Memory B cell (primary cell): ENCODE data around the gene MS4A18.
"Not testable (repeated sequence)": the region's sequence is repeated elsewhere in the genome, so short reads cannot be mapped to it uniquely, and the experiment has no call there.

Source experiments
- ATAC-seq: fragments of 150-1000 bp; cut with Tn5 transposase; 2 replicates; pipeline ENCODE4 v1.10.0; 2021; ENCODE audit warnings: low read depth, mild to moderate bottlenecking, moderate library complexity
- DNase-seq, 2 donors: peaks; one replicate each; pipeline ENCODE4 v3.0.0; 2022; ENCODE audit warnings: low spot score in 2 of 2
- H3K27ac Mint-ChIP-seq: one replicate; pipeline ENCODE4 v1.8.0; 2022; ENCODE audit warnings: mild to moderate bottlenecking, moderate library complexity, mixed read lengths
- H3K27me3 Mint-ChIP-seq: one replicate; pipeline ENCODE4 v1.8.0; 2022; ENCODE audit warnings: mixed read lengths
- H3K36me3 Mint-ChIP-seq: one replicate; pipeline ENCODE4 v1.8.0; 2022; ENCODE audit warnings: mild to moderate bottlenecking, mixed read lengths
- H3K4me1 Mint-ChIP-seq: one replicate; pipeline ENCODE4 v1.8.0; 2022; ENCODE audit warnings: mixed read lengths
- H3K4me3 Mint-ChIP-seq: one replicate; pipeline ENCODE4 v1.8.0; 2022; ENCODE audit warnings: mild to moderate bottlenecking, moderate library complexity, mixed read lengths
- H3K9me3 Mint-ChIP-seq: one replicate; pipeline ENCODE4 v1.8.0; 2022; ENCODE audit warnings: mixed read lengths

Gene MS4A18

GRCh38 chr11:60713423-60713822 is 11.1 kb upstream of the MS4A18 start:
- H3K36me3 Mint-ChIP-seq, H3K27ac Mint-ChIP-seq, ATAC-seq, H3K4me3 Mint-ChIP-seq, DNase-seq, H3K4me1 Mint-ChIP-seq, H3K27me3 Mint-ChIP-seq, H3K9me3 Mint-ChIP-seq: not testable (repeated sequence)

DNA sequence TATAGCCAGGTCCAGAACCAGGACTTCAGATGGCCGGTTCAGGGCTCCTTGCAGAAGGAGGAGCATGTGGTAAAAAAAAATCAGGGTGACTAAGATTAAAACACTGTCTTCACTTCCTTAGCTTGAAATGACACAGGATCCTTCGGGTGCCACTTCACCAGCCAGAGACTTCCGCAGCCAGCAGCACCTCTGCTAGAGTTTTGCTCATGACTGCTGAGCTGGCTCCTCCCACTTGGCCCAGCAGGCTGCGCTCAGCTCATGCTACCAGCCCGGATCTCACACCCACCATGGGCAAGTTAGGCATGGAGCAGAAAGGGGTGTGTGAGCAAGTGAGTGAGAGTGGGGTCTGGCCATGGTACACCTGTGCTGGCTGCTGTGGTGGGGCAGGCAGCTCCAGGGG is 6.6 kb upstream of the MS4A18 start:
- Mint-ChIP-seq H3K4me1 (peaks cover 2% of the 10 kb centered on the region), H3K27ac (no peak overlapping the region), H3K36me3 (no peaks in the 10 kb centered on the region), H3K9me3 (no peaks in the 10 kb centered on the region), H3K4me3 (no peak overlapping the region), H3K27me3 (peaks cover 10% of the 10 kb centered on the region)
- no peak for DNase-seq
- peak; percentile 64 for ATAC-seq

- ATAC-seq (no peak), DNase-seq (no peak)
- H3K27ac Mint-ChIP-seq: no peak overlapping the region
- H3K4me3 Mint-ChIP-seq: no peak overlapping the region
- peaks cover 2% of the 10 kb centered on the region for H3K4me1 Mint-ChIP-seq
- H3K36me3 Mint-ChIP-seq: no peaks in the 10 kb centered on the region
- H3K9me3 Mint-ChIP-seq: no peaks in the 10 kb centered on the region
- peaks cover 9% of the 10 kb centered on the region for H3K27me3 Mint-ChIP-seq
These were observed 5.8 kb upstream of the MS4A18 start for GRCh38 chr11:60718524-60719316.

DNA sequence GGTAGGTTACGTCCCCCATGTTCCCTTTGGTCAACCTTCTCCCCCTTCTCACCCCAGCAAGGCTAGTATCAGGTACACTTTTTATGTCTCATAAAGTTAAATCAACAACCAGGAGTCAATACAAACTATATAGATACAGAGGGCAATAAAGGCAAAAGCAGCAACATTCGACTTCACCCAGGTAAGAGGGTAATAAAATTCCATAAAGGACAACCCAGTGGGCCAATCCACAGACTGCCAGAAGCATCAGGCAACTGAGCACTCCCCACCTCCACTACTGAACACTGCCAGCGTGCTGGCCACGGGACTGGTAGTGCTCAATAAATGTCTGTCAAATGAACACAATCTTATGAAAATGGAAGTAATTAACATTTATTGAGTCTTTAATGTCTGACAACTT is 5.1 kb upstream of the MS4A18 start:
- H3K27ac Mint-ChIP-seq: no peak overlapping the region
- H3K4me1 Mint-ChIP-seq: peaks cover 2% of the 10 kb centered on the region
- no peaks in the 10 kb centered on the region for H3K36me3 Mint-ChIP-seq
- no peak overlapping the region for H3K4me3 Mint-ChIP-seq
- no peak for ATAC-seq
- H3K27me3 Mint-ChIP-seq: peaks cover 8% of the 10 kb centered on the region
- H3K9me3 Mint-ChIP-seq: no peaks in the 10 kb centered on the region
- no peak for DNase-seq

DNA sequence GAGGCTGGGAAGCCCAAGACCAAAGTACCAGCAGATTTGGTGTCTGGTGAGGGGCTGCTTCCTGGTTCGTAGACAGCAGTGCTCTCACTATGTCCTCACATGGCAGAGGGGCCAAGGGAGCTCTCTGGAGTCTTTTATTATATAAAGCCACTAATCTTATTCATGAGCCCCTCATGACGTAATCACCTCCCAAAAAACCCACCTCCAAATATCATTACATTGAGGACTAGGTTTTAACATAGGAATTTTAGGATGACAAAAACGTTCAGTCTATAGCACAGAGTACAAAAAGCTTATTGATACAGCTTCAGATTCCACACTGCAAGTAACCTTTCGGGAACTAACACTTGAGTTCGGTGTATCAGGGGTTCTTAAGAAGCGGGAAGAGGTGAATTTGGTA is 4.1 kb upstream of the MS4A18 start:
- no peak for ATAC-seq
- Mint-ChIP-seq H3K27ac (no peak overlapping the region), H3K4me1 (peaks cover 2% of the 10 kb centered on the region), H3K27me3 (peaks cover 5% of the 10 kb centered on the region), H3K36me3 (no peaks in the 10 kb centered on the region), H3K4me3 (no peak overlapping the region), H3K9me3 (no peaks in the 10 kb centered on the region)
- no peak for DNase-seq

DNA sequence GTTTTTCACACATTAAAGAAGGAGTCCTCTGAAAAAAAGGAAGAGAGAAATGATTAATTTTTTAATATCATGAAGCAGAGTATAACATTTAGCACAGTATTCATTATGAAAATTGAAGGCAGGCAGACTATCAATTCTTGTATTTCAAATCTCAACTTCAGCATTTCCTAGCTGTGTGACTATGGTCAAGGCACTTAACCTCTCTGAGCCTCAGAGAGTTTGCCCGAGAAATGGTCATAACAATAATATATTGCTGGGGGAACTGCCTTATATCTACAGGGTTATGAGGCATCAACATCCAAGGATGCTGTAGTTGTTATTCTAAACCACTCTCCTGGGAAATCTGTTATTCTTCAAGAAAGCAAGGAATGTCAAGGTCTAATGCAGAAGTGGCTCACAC is 1.1 kb downstream of the MS4A18 start:
- H3K4me1 Mint-ChIP-seq: no peaks in the 10 kb centered on the region
- DNase-seq (no peak), ATAC-seq (no peak)
- peaks cover 11% of the 10 kb centered on the region for H3K27me3 Mint-ChIP-seq
- H3K27ac Mint-ChIP-seq: no peak overlapping the region
- H3K4me3 Mint-ChIP-seq: no peak overlapping the region
- H3K36me3 Mint-ChIP-seq: no peaks in the 10 kb centered on the region
- peaks cover 3% of the 10 kb centered on the region for H3K9me3 Mint-ChIP-seq

- Mint-ChIP-seq H3K4me1 (no peaks in the 10 kb centered on the region), H3K36me3 (no peaks in the 10 kb centered on the region)
- no peak for ATAC-seq
These were observed 7.1 kb downstream of the MS4A18 start for GRCh38 chr11:60731586-60731985.

GRCh38 chr11:60734279-60734678 is 9.8 kb downstream of the MS4A18 start:
- Mint-ChIP-seq H3K4me3 (no peak overlapping the region), H3K36me3 (no peaks in the 10 kb centered on the region), H3K9me3 (no peaks in the 10 kb centered on the region), H3K27me3 (peaks cover 18% of the 10 kb centered on the region), H3K27ac (no peak overlapping the region), H3K4me1 (no peaks in the 10 kb centered on the region)
- DNase-seq: no peak
- ATAC-seq: no peak

More at GRCh38 chr11:60731586-60731985, 7.1 kb downstream of the MS4A18 start:
- H3K4me3 Mint-ChIP-seq: no peak overlapping the region
- H3K9me3 Mint-ChIP-seq: peaks cover 3% of the 10 kb centered on the region
- no peak for DNase-seq
- H3K27me3 Mint-ChIP-seq: peaks cover 17% of the 10 kb centered on the region
- no peak overlapping the region for H3K27ac Mint-ChIP-seq

- no peaks in the 10 kb centered on the region for H3K9me3 Mint-ChIP-seq
- DNase-seq (no peak), ATAC-seq (no peak)
- H3K27ac Mint-ChIP-seq: no peak overlapping the region
- H3K4me1 Mint-ChIP-seq: no peaks in the 10 kb centered on the region
- no peaks in the 10 kb centered on the region for H3K36me3 Mint-ChIP-seq
- no peak overlapping the region for H3K4me3 Mint-ChIP-seq
- peaks cover 16% of the 10 kb centered on the region for H3K27me3 Mint-ChIP-seq
These were observed 14.6 kb downstream of the MS4A18 start for GRCh38 chr11:60739114-60739513.

- ATAC-seq: no peak
- no peak for DNase-seq
- Mint-ChIP-seq H3K27ac (no peak overlapping the region), H3K27me3 (peaks cover 18% of the 10 kb centered on the region), H3K9me3 (no peaks in the 10 kb centered on the region), H3K4me3 (no peak overlapping the region), H3K36me3 (peaks cover 2% of the 10 kb centered on the region), H3K4me1 (no peaks in the 10 kb centered on the region)
These were observed 16.1 kb downstream of the MS4A18 start for GRCh38 chr11:60740573-60740972.

- H3K4me3 Mint-ChIP-seq: no peak overlapping the region
- H3K36me3 Mint-ChIP-seq: peaks cover 2% of the 10 kb centered on the region
- peaks cover 16% of the 10 kb centered on the region for H3K27me3 Mint-ChIP-seq
- no peaks in the 10 kb centered on the region for H3K4me1 Mint-ChIP-seq
- DNase-seq: no peak
- H3K9me3 Mint-ChIP-seq: no peaks in the 10 kb centered on the region
- no peak overlapping the region for H3K27ac Mint-ChIP-seq
- no peak for ATAC-seq
These were observed 16.9 kb downstream of the MS4A18 start for GRCh38 chr11:60741421-60741820.

DNA sequence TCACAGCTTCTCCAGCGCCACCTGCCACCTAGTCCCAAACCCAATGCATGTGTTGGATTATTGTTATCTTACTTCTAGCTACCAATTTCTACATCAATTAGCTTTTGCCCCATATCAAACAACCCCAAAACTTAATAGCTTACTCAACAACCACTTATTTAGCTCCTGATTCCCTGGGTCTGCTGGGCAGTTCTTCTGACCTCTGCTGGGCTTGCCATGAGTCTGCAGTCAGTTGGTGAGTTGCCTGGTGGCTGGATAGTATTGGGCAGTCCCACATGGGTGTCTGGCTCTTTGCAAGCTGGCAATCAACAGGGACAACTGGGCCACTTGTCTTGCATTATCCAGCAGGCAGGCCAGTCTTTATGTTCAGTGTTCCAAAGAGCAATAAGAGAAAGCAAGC is 18.5 kb downstream of the MS4A18 start:
- H3K9me3 Mint-ChIP-seq: no peaks in the 10 kb centered on the region

GRCh38 chr11:60744114-60744513 is 19.6 kb downstream of the MS4A18 start:
- H3K27me3 Mint-ChIP-seq: peaks cover 9% of the 10 kb centered on the region
- no peak overlapping the region for H3K4me3 Mint-ChIP-seq
- peaks cover 2% of the 10 kb centered on the region for H3K36me3 Mint-ChIP-seq
- DNase-seq (no peak), ATAC-seq (no peak)
- H3K9me3 Mint-ChIP-seq: no peaks in the 10 kb centered on the region
- H3K4me1 Mint-ChIP-seq: no peaks in the 10 kb centered on the region
- H3K27ac Mint-ChIP-seq: no peak overlapping the region

More for the DNA sequence above, 18.5 kb downstream of the MS4A18 start:
- H3K4me1 Mint-ChIP-seq: no peaks in the 10 kb centered on the region
- no peak for DNase-seq
- H3K27me3 Mint-ChIP-seq: peaks cover 13% of the 10 kb centered on the region
- no peak for ATAC-seq
- H3K4me3 Mint-ChIP-seq: no peak overlapping the region
- peaks cover 2% of the 10 kb centered on the region for H3K36me3 Mint-ChIP-seq
- no peak overlapping the region for H3K27ac Mint-ChIP-seq

DNA sequence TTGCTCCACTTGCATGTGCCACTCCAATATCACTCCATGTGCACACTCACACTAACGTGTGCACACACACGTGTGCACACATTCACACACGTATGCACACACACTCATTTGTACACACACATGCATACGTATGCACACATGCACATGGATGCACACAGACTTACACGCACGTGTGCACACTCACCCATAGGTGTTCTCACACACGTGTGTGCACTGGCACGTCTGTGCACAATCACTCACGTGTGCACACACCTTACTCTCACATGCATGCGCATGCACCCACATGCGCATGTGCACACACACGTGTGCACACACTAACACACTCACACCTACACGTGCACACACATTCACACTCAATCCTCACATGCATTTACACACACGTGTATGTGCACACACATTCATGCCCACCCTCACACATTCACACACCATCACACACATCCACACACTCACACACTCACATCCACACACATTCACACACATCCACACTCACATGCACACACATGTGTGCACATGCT is 22.9 kb downstream of the MS4A18 start:
- Mint-ChIP-seq H3K4me3 (no peak overlapping the region), H3K9me3 (no peaks in the 10 kb centered on the region), H3K36me3 (peaks cover 2% of the 10 kb centered on the region), H3K27ac (no peak overlapping the region), H3K27me3 (peaks cover 10% of the 10 kb centered on the region), H3K4me1 (no peaks in the 10 kb centered on the region)
- ATAC-seq (no peak), DNase-seq (no peak)

DNA sequence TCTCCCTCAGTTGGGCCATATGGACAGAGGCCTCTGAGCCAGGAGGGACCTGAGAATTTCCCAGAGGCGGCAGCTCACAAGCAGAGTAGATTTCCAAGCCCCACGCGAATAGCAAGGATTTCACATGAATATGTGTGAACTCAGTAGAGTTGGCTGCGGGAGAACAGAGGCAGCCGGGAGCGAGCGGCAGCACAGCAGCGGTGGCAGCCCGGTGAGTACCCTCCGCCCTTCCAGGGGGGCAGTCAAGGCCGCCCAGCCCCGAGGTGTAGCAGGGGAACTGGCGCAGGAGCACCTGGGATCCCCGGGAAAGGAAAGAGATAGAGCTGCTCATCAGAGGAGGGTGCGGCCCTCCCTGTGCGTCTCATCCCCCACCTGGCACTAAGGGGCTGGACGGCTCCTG is 23.7 kb downstream of the MS4A18 start:
- Mint-ChIP-seq H3K27me3 (peaks cover 12% of the 10 kb centered on the region), H3K36me3 (peaks cover 2% of the 10 kb centered on the region), H3K27ac (no peak overlapping the region), H3K4me1 (no peaks in the 10 kb centered on the region), H3K9me3 (no peaks in the 10 kb centered on the region), H3K4me3 (no peak overlapping the region)
- no peak for DNase-seq
- no peak for ATAC-seq
